MM.1S (cell line): ENCODE measurements around the gene APOBEC3H.

ENCODE experiments used
- EZH2 ChIP-seq: fragments of 300-600 bp; sonication (generic); optimal IDR thresholded peaks from 2 replicates; pipeline ENCODE3; 2017; ENCODE audit warnings: low read depth, mild to moderate bottlenecking, antibody characterized with exemption, low read length, mixed read lengths
- TF ChIP-seq, protein P1 (sequence below): fragments of 300-600 bp; sonication (generic); IDR thresholded peaks from 2 replicates; pipeline ENCODE4 v1.5.1; 2016; ENCODE audit warnings: antibody characterized with exemption, low read length, mixed read lengths

DNA sequence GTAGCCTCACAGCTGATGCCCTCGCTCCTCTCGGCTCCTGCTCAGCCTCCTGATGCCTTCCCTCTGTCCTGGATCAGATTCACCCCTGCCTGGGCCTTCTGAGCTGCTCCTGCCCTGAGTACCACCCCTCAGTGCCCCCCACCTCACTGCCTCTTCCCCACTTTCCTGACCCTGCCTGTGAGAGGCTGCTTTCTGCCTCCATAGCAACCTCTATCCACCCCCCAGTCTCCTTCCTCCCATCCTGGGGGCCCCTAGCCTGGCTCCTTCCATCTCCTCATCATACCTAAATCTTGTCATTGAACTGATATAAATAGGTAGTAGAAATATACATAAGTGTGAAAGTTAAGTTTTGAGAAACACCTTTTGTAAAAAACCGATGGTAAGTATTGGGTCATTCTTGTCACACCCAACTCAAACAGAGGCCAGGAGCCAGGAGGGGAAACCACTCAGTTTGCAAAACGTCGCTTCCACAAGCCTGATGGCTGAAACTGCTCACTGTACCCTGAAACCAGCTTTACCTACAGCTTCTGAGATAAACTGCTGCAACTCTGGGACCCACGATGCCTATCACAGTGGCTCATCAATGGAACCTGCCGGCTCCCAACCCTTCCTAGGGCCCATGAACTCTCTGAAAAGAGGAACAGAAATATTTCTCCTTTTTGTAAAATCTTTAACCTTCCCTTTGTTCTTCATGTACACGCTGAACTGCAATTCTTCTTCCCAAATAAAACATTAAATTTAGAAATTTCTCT lies 4.8 kb upstream of the APOBEC3H start:
- TF ChIP-seq EZH2, result no peak
- TF ChIP-seq, protein P1, sequence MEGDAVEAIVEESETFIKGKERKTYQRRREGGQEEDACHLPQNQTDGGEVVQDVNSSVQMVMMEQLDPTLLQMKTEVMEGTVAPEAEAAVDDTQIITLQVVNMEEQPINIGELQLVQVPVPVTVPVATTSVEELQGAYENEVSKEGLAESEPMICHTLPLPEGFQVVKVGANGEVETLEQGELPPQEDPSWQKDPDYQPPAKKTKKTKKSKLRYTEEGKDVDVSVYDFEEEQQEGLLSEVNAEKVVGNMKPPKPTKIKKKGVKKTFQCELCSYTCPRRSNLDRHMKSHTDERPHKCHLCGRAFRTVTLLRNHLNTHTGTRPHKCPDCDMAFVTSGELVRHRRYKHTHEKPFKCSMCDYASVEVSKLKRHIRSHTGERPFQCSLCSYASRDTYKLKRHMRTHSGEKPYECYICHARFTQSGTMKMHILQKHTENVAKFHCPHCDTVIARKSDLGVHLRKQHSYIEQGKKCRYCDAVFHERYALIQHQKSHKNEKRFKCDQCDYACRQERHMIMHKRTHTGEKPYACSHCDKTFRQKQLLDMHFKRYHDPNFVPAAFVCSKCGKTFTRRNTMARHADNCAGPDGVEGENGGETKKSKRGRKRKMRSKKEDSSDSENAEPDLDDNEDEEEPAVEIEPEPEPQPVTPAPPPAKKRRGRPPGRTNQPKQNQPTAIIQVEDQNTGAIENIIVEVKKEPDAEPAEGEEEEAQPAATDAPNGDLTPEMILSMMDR, result no peak
